KOPT-K1 (cell line): ENCODE results near the gene PPARG.
"Not testable (repeated sequence)": the region's sequence is repeated elsewhere in the genome, so short reads cannot be mapped to it uniquely, and the experiment has no call there.

ENCODE experiments used
- H3K27ac ChIP-seq: fragments of 200-600 bp; sonication (generic); 2 replicates; pipeline ENCODE4 v1.5.1; 2016; ENCODE audit warnings: antibody characterized with exemption, mild to moderate bottlenecking, low read depth, low read length; ENCODE audit not compliant: poor library complexity, severe bottlenecking
- H3K36me3 ChIP-seq: fragments of 200-600 bp; sonication (generic); 2 replicates; pipeline ENCODE4 v1.5.1; 2017; ENCODE audit warnings: antibody characterized with exemption, mild to moderate bottlenecking, low read length, moderate library complexity; ENCODE audit not compliant: insufficient read depth
- H3K9me3 ChIP-seq: fragments of 200-600 bp; sonication (generic); 2 replicates; pipeline ENCODE4 v1.5.1; 2017; ENCODE audit warnings: antibody characterized with exemption, low read length, mild to moderate bottlenecking; ENCODE audit not compliant: insufficient read depth, poor library complexity, severe bottlenecking

PPARG gene

GRCh38 chr3:12476238-12476897 is 187.5 kb downstream of the PPARG start:
- Histone ChIP-seq H3K27ac (no peak overlapping the region), H3K36me3 (no peaks in the 10 kb centered on the region), H3K9me3 (no peaks in the 10 kb centered on the region)

GRCh38 chr3:12477256-12477655 is 188.4 kb downstream of the PPARG start:
- H3K27ac ChIP-seq, result no peak overlapping the region
- H3K9me3 ChIP-seq, result no peaks in the 10 kb centered on the region
- H3K36me3 ChIP-seq, result no peaks in the 10 kb centered on the region

GRCh38 chr3:12478326-12478725 is 189.5 kb downstream of the PPARG start:
- Histone ChIP-seq H3K36me3 (no peaks in the 10 kb centered on the region), H3K27ac (no peak overlapping the region), H3K9me3 (no peaks in the 10 kb centered on the region)

DNA sequence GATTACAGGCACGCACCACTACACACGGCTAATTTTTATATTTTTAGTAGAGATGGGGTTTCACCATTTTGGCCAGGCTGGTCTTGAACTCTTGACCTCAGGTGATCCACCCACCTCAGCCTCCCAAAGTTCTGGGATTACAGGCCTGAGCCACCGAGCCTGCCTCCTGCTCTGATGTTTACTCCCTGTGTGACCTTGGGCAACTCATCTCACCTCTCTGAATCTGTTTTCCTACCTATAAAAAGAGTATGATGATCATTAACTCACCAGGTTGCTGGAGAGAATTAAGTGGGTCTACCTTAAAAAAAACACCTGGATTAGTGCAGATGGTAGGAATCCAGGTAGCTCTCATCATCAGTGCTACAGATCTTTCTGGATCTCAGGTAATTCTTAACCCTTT is 190.3 kb downstream of the PPARG start:
- H3K9me3 ChIP-seq, H3K36me3 ChIP-seq, H3K27ac ChIP-seq: not testable (repeated sequence)

GRCh38 chr3:12479919-12480427 is 191.1 kb downstream of the PPARG start:
- Histone ChIP-seq H3K36me3 (no peaks in the 10 kb centered on the region), H3K9me3 (no peaks in the 10 kb centered on the region), H3K27ac (no peak overlapping the region)

DNA sequence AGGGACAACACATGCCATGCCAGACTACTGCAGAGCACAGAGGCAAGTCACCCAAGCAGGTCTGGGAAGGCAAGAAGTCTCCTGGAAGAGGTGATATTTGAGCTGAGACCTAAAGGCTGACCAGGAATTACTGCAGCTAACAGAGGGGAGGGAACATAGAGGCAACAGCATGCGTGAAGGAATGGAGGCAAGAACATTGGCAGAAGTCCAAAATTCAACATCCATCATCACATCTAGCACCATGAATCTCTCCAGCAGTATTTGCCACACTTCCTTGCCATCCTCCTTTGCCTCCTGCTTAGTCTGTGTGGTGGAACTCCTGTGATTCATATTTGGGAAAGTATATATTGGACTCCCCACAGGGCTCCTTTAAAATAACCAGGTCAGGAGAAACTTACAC is 194.5 kb downstream of the PPARG start:
- no peaks in the 10 kb centered on the region for H3K9me3 ChIP-seq
- H3K27ac ChIP-seq, result peak overlapping the region; percentile 63
- H3K36me3 ChIP-seq, result no peaks in the 10 kb centered on the region

GRCh38 chr3:12483872-12484197 is 195.0 kb downstream of the PPARG start:
- Histone ChIP-seq H3K9me3 (no peaks in the 10 kb centered on the region), H3K36me3 (no peaks in the 10 kb centered on the region), H3K27ac (peak overlapping the region; percentile 63)
